Measurements from ENCODE around the gene MAG. TPM values are rescaled to one million over a fixed set of nuclear protein-coding genes. Genes with fewer than 3 reads are reported as not detected.

The MAG gene
- total RNA-seq, 2 donors from 2014 or later: 13.9 TPM; not detected in 1

- TF ChIP-seq POLR2AphosphoS5 (IDR thresholded peaks at IDR 0.05) (no peak), CTCF (IDR thresholded peaks at IDR 0.05) (no peak), POLR2A (IDR thresholded peaks at IDR 0.05) (no peak)
- H3K36me3 ChIP-seq: no peaks in the 10 kb centered on the region
- no peaks in the 10 kb centered on the region for H3K9me3 ChIP-seq
- DNase-seq (ENCODE audit: low spot score): no peak
- peaks cover under 1% of the 10 kb centered on the region for H3K27me3 ChIP-seq (replicated peaks; ENCODE audit: insufficient read depth)
- intact Hi-C loops (cut with DNase I): no loop called here
- H3K27ac ChIP-seq: no peak overlapping the region
- no peaks in the 10 kb centered on the region for H3K4me1 ChIP-seq (replicated peaks)
- WGBS: 84% methylated on average over 16 of the region's 16 CpGs
- H3K4me3 ChIP-seq: no peak overlapping the region
Observed at GRCh38 chr19:35341006-35341405, 49.0 kb downstream of the MAG start.

GRCh38 chr19:35341565-35342225 lies 49.7 kb downstream of the MAG start:
- Histone ChIP-seq H3K4me1 (replicated peaks) (no peaks in the 10 kb centered on the region), H3K36me3 (no peaks in the 10 kb centered on the region), H3K27me3 (replicated peaks; ENCODE audit: insufficient read depth) (peaks cover 3% of the 10 kb centered on the region), H3K27ac (no peak overlapping the region), H3K9me3 (no peaks in the 10 kb centered on the region), H3K4me3 (no peak overlapping the region)
- WGBS: 81% methylated on average over 10 of the region's 14 CpGs
- intact Hi-C loops (cut with DNase I): no loop called here
- DNase-seq (ENCODE audit: low spot score): no peak
- TF ChIP-seq CTCF (IDR thresholded peaks at IDR 0.05) (no peak), POLR2AphosphoS5 (IDR thresholded peaks at IDR 0.05) (no peak), POLR2A (IDR thresholded peaks at IDR 0.05) (no peak)

GRCh38 chr19:35342430-35342829 lies 50.5 kb downstream of the MAG start:
- Histone ChIP-seq H3K9me3 (no peaks in the 10 kb centered on the region), H3K4me3 (no peak overlapping the region), H3K27ac (no peak overlapping the region), H3K36me3 (no peaks in the 10 kb centered on the region), H3K4me1 (replicated peaks) (no peaks in the 10 kb centered on the region), H3K27me3 (replicated peaks; ENCODE audit: insufficient read depth) (peaks cover 3% of the 10 kb centered on the region)
- DNase-seq (ENCODE audit: low spot score): no peak
- intact Hi-C loops (cut with DNase I): no loop called here
- TF ChIP-seq POLR2AphosphoS5 (IDR thresholded peaks at IDR 0.05): no peak
- no peak for TF ChIP-seq CTCF (IDR thresholded peaks at IDR 0.05)
- TF ChIP-seq POLR2A (IDR thresholded peaks at IDR 0.05): no peak
- WGBS: 51% methylated on average over 5 of the region's 5 CpGs

- 82% methylated on average over 17 of the region's 17 CpGs for WGBS
Observed at GRCh38 chr19:35344511-35345031, 52.6 kb downstream of the MAG start.

More at GRCh38 chr19:35344511-35345031, 52.6 kb downstream of the MAG start:
- no peak for DNase-seq (ENCODE audit: low spot score)
- intact Hi-C loops (cut with DNase I): no loop called here
- Histone ChIP-seq H3K4me1 (replicated peaks) (no peaks in the 10 kb centered on the region), H3K4me3 (no peak overlapping the region), H3K27me3 (replicated peaks; ENCODE audit: insufficient read depth) (peaks cover 3% of the 10 kb centered on the region), H3K36me3 (no peaks in the 10 kb centered on the region), H3K9me3 (no peaks in the 10 kb centered on the region), H3K27ac (no peak overlapping the region)
- TF ChIP-seq POLR2AphosphoS5 (IDR thresholded peaks at IDR 0.05): no peak
- TF ChIP-seq CTCF (IDR thresholded peaks at IDR 0.05): no peak
- TF ChIP-seq POLR2A (IDR thresholded peaks at IDR 0.05): no peak
